SK-N-SH treated with all-trans-retinoic acid at 6 μM for 48 hours (cell line): Measurements from ENCODE around the gene LRRC15.

ENCODE experiments used
- ARNTL ChIP-seq: fragments of 450-650 bp; formaldehyde crosslinking; IDR thresholded peaks from 2 replicates; pipeline ENCODE4 v1.5.0; 2020; ENCODE audit warnings: low read depth, mild to moderate bottlenecking, moderate library complexity, borderline replicate concordance
- ESRRG ChIP-seq: fragments of 250-450 bp; sonication (Bioruptor Pico); IDR thresholded peaks from 2 replicates; pipeline ENCODE4 v1.6.1; 2021; ENCODE audit warnings: mild to moderate bottlenecking
- ISL1 ChIP-seq: fragments of 250-450 bp; sonication (Bioruptor Pico); IDR thresholded peaks from 2 replicates; pipeline ENCODE4 v2.1.2; 2022; ENCODE audit warnings: mild to moderate bottlenecking, moderate library complexity
- PATZ1 ChIP-seq: fragments of 250-450 bp; sonication (Bioruptor Pico); IDR thresholded peaks from 2 replicates; pipeline ENCODE4 v1.8.0; 2020; ENCODE audit warnings: mild to moderate bottlenecking, moderate library complexity, borderline replicate concordance
- PPARA ChIP-seq: fragments of 250-450 bp; sonication (Bioruptor Pico); IDR thresholded peaks from 2 replicates; pipeline ENCODE4 v1.5.0; 2020; ENCODE audit warnings: mild to moderate bottlenecking, borderline replicate concordance
- RARB ChIP-seq: fragments of 250-450 bp; sonication (Bioruptor Pico); IDR thresholded peaks from 2 replicates; pipeline ENCODE4 v1.8.0; 2021; ENCODE audit warnings: mild to moderate bottlenecking, moderate library complexity
- TOX ChIP-seq: fragments of 250-450 bp; sonication (Bioruptor Pico); IDR thresholded peaks from 2 replicates; pipeline ENCODE4 v1.8.0; 2021; ENCODE audit warnings: mild to moderate bottlenecking, moderate library complexity, borderline replicate concordance
- ZFP3 ChIP-seq: fragments of 250-450 bp; sonication (Bioruptor Pico); IDR thresholded peaks from 2 replicates; pipeline ENCODE4 v1.5.0; 2020; ENCODE audit warnings: mild to moderate bottlenecking, moderate library complexity
- ZFP30 ChIP-seq: fragments of 450-650 bp; formaldehyde crosslinking; IDR thresholded peaks from 2 replicates; pipeline ENCODE4 v1.5.0; 2022; ENCODE audit warnings: mild to moderate bottlenecking, moderate library complexity
- TF ChIP-seq, protein P1 (sequence below): fragments of 250-450 bp; sonication (Bioruptor Pico); IDR thresholded peaks from 2 replicates; pipeline ENCODE4 v1.5.1; 2021; ENCODE audit warnings: mild to moderate bottlenecking, moderate library complexity

GRCh38 chr3:194355379-194355778 lies 14.2 kb downstream of the LRRC15 start:
- no peak for TF ChIP-seq ZFP3 (CRISPR knock-in tag)
- no peak for TF ChIP-seq RARB (CRISPR knock-in tag)
- TF ChIP-seq PATZ1 (CRISPR knock-in tag): no peak
- no peak for TF ChIP-seq TOX (CRISPR knock-in tag)
- no peak for TF ChIP-seq ZFP30 (CRISPR knock-in tag)
- TF ChIP-seq PPARA: no peak
- TF ChIP-seq ESRRG (CRISPR knock-in tag): no peak
- no peak for TF ChIP-seq ARNTL
- TF ChIP-seq, protein P1, sequence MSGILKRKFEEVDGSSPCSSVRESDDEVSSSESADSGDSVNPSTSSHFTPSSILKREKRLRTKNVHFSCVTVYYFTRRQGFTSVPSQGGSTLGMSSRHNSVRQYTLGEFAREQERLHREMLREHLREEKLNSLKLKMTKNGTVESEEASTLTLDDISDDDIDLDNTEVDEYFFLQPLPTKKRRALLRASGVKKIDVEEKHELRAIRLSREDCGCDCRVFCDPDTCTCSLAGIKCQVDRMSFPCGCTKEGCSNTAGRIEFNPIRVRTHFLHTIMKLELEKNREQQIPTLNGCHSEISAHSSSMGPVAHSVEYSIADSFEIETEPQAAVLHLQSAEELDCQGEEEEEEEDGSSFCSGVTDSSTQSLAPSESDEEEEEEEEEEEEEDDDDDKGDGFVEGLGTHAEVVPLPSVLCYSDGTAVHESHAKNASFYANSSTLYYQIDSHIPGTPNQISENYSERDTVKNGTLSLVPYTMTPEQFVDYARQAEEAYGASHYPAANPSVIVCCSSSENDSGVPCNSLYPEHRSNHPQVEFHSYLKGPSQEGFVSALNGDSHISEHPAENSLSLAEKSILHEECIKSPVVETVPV: no peak
- no peak for TF ChIP-seq ISL1 (CRISPR knock-in tag)
